Heart right ventricle (tissue), 16 donors: Measurements from ENCODE around the gene GGT7. TPM values are rescaled to one million over a fixed set of nuclear protein-coding genes. Genes with fewer than 3 reads are reported as not detected.

Experiments used
- ATAC-seq, 8 donors: fragments of 200-7000 bp; cut with Tn5 transposase; one replicate each; pipeline ENCODE4 v1.9.1; 2020; ENCODE audit warnings: mild to moderate bottlenecking in 8 of 8, moderate library complexity in 8 of 8, moderate number of reproducible peaks in 1 of 8
- DNase-seq, 2 donors: peaks; one replicate each; pipeline ENCODE4 v3.0.0-alpha.2; 2020
- H3K27ac ChIP-seq, 10 donors: fragments of 200-600 bp; sonication (generic) in 2 of 10; one replicate each; pipeline versions ENCODE4 v1.5.0 to v1.8.0; 2020 to 2022; ENCODE audit warnings: mild to moderate bottlenecking in 3 of 10
- H3K27me3 ChIP-seq, 7 donors: fragments of 200-600 bp; one replicate each; pipeline ENCODE4 v1.8.0; 2021 to 2022; ENCODE audit warnings: mild to moderate bottlenecking in 2 of 7
- H3K36me3 ChIP-seq, 9 donors: fragments of 200-600 bp; sonication (generic) in 1 of 9; one replicate each; pipeline versions ENCODE4 v1.5.0 to v1.8.0; 2020 to 2022; ENCODE audit warnings: mild to moderate bottlenecking in 2 of 9
- H3K4me1 ChIP-seq, 9 donors: fragments of 200-600 bp; sonication (generic) in 1 of 9; one replicate each; pipeline versions ENCODE4 v1.5.0 to v1.8.0; 2020 to 2022; ENCODE audit warnings: mild to moderate bottlenecking in 4 of 9
- H3K4me3 ChIP-seq, 10 donors: fragments of 200-600 bp; sonication (generic) in 2 of 10; one replicate each; pipeline versions ENCODE4 v1.5.0 to v1.8.0; 2020 to 2022; ENCODE audit warnings: mild to moderate bottlenecking in 7 of 10, moderate library complexity in 2 of 10
- H3K9me3 ChIP-seq, 11 donors: fragments of 200-600 bp in 10 of 11; sonication (generic) in 2 of 11; one replicate each; pipeline versions ENCODE4 v1.5.0 to v1.8.0; 2013 to 2022; ENCODE audit warnings: mild to moderate bottlenecking in 2 of 11, control low read depth in 1 of 11, moderate library complexity in 1 of 11
- WGBS, 2 donors: extraction: QIAGEN DNeasy Blood & Tissue Kit; methylation state at CpG; one replicate each; pipeline ENCODE4 v1.1.7; 2013; ENCODE audit warnings: inconsistent platforms in 1 of 2; 5-methylcytosine and 5-hydroxymethylcytosine counted together
- intact Hi-C, 10 donors: fragments of 100-400 bp; cut with DNase I; formaldehyde crosslinking; loops; one replicate each; pipeline versions ENCODE4 v1.11.1 to v1.14.2; 2022
- long read RNA-seq, 3 donors: library from polyadenylated mRNA; unstranded; transcript quantifications; one replicate each; pipeline ENCODE4 v2.0.0, GENCODE V29; 2020 to 2021
- polyA plus RNA-seq, 2 donors: library from polyadenylated mRNA; stranded (reverse); fragments of 200-250 nt; gene quantifications; one replicate each; pipeline ENCODE4 v1.2.3, GENCODE V29; 2013
- total RNA-seq, 10 donors: library from RNA; stranded (reverse); fragmentation: NEBNext Ultra II Directional in 3 of 10; extraction: Animal tissue kit (Norgen Biotek cat#: 25700) in 3 of 10; gene quantifications; one replicate each; pipeline versions ENCODE4 v1.2.1 to v1.2.4, GENCODE V29; 2021 to 2023
- TF ChIP-seq, protein P1 (sequence below), 9 donors: fragments of 200-600 bp; sonication (generic) in 2 of 9; IDR thresholded peaks; one replicate each; pipeline versions ENCODE4 v1.5.0 to v1.8.0; 2021 to 2022; ENCODE audit warnings: antibody characterized with exemption in 9 of 9, mild to moderate bottlenecking in 5 of 9, moderate library complexity in 1 of 9
- donor health status: Arrhythmogenic right ventricular cardiomyopathy.
- donor health status: ischemic (EF 13 %, LVEDD 7.1; RV severe dilation, severe dysfunction).
- donor health status: healthy with polysubstance abuse.
- donor health status: DM: no; HTN: yes; CAD: no.
- donor health status: DM: no; HTN: no; CAD: no.
- donor health status: ischemic (EF 25% LVEDD 6.9; RV normal size, moderate dysfunction).
- donor health status: ischemic (EF 25% LVEDD 5.7; RV mildly dilated, moderate dysfunction).
- donor health status: healthy.
- donor health status: DM: yes; HTN: yes; CAD: no.
- donor health status: Ischemic cardiomyopathy.
- donor health status: ischemic (EF 35%, LVEDD 5.7; RV mildly dilated, moderate dysfunction).
- donor health status: nonischemic (EF 11% LVEDD 7.7; RV severe dilation, severe dysfunction).
- donor health status: DM: yes; HTN: yes; CAD: no.
- donor health status: PGD.
- donor health status: ischemic (EF 29% LVEDD 5.4; RV normal size, mild dysfunction).
- donor health status: nonischemic (EF 23%, LVEDD 6.1; RV moderate dilation, normal function).

The GGT7 gene, protein sequence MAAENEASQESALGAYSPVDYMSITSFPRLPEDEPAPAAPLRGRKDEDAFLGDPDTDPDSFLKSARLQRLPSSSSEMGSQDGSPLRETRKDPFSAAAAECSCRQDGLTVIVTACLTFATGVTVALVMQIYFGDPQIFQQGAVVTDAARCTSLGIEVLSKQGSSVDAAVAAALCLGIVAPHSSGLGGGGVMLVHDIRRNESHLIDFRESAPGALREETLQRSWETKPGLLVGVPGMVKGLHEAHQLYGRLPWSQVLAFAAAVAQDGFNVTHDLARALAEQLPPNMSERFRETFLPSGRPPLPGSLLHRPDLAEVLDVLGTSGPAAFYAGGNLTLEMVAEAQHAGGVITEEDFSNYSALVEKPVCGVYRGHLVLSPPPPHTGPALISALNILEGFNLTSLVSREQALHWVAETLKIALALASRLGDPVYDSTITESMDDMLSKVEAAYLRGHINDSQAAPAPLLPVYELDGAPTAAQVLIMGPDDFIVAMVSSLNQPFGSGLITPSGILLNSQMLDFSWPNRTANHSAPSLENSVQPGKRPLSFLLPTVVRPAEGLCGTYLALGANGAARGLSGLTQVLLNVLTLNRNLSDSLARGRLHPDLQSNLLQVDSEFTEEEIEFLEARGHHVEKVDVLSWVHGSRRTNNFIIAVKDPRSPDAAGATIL
- total RNA-seq (10 to 100 TPM in 9 of 10 donors, 1 to 10 TPM in 1; 8.0 to 27.7 (median 14.9) TPM), polyA plus RNA-seq (10 to 100 TPM; 14.6 to 45.4 TPM)
- long read RNA-seq, donor 1, partial matches to known transcripts: 11 of 23 reads
- long read RNA-seq, donor 1, other reads (novel, unspliced or antisense): 10 of 23 reads
- long read RNA-seq, donor 2, partial matches to known transcripts: 8 of 20 reads
- long read RNA-seq, donor 2, other reads (novel, unspliced or antisense): 11 of 20 reads
- long read RNA-seq, donor 3, partial matches to known transcripts: 4 of 17 reads
- long read RNA-seq, donor 3, other reads (novel, unspliced or antisense): 9 of 17 reads

DNA sequence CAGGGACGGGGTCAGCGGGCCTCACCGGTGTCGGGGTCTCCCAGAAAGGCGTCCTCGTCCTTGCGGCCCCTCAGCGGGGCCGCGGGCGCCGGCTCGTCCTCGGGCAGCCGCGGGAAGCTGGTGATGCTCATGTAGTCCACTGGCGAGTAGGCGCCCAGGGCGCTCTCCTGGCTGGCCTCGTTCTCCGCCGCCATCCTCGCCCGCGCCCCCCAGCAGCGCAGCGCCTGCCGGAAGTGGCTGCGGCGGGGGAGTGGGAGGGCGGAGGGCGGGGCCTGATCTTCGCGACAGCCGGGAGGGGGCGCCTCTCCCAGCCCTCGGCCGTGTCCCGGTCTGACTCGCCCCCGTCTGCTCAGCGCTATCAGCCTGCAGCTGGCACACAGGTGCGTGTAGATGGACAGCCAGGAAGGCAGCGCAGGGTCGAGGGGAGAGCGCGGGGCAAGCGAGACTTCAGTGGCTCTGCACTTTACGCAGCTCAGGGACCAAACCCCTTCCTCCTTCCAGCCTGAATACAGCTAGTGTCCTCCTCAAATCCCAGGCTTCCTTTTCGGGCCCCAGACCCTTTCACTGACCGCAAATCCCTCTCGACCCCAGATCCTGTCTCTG is at the start of gene GGT7:
GGT7 (minus strand) TSS at position 235 of the 603 bp plus-strand sequence; CDS start at position 194, 41 bp downstream.
- H3K27me3 ChIP-seq: peaks cover 0 to 4% (median 0%) of the 10 kb centered on the region in 7 donors
- H3K4me3 ChIP-seq: peak within 1 kb of the TSS; percentile 58 to 82 (median 76)
- peak; percentile 80 to 86 for DNase-seq
- peaks cover 8 to 53% (median 37%) of the 10 kb centered on the region in 9 donors for H3K4me1 ChIP-seq
- ATAC-seq: peak; percentile 57 to 72 (median 66)
- 2 to 3% methylated on average over 52 of the region's 52 CpGs for WGBS, 2 donors
- intact Hi-C loops: loop anchor here in 6 of 10 donors (2.0 to 10.0 kb wide), 7 partner anchors 84 to 340 kb away; partner anchors contain the start of genes TRPC4AP (in 3 of the 6), GSS (in 2 of the 6) and MYH7B (in 2 of the 6)
- H3K9me3 ChIP-seq: no peaks in the 10 kb centered on the region
- TF ChIP-seq, protein P1, sequence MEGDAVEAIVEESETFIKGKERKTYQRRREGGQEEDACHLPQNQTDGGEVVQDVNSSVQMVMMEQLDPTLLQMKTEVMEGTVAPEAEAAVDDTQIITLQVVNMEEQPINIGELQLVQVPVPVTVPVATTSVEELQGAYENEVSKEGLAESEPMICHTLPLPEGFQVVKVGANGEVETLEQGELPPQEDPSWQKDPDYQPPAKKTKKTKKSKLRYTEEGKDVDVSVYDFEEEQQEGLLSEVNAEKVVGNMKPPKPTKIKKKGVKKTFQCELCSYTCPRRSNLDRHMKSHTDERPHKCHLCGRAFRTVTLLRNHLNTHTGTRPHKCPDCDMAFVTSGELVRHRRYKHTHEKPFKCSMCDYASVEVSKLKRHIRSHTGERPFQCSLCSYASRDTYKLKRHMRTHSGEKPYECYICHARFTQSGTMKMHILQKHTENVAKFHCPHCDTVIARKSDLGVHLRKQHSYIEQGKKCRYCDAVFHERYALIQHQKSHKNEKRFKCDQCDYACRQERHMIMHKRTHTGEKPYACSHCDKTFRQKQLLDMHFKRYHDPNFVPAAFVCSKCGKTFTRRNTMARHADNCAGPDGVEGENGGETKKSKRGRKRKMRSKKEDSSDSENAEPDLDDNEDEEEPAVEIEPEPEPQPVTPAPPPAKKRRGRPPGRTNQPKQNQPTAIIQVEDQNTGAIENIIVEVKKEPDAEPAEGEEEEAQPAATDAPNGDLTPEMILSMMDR (IDR thresholded peaks at IDR 0.05): peak; percentile 53 to 88 (median 79)
- H3K27ac ChIP-seq: peak within 1 kb of the TSS; percentile 18 to 83 (median 74)
- H3K36me3 ChIP-seq: no peaks in the 10 kb centered on the region

DNA sequence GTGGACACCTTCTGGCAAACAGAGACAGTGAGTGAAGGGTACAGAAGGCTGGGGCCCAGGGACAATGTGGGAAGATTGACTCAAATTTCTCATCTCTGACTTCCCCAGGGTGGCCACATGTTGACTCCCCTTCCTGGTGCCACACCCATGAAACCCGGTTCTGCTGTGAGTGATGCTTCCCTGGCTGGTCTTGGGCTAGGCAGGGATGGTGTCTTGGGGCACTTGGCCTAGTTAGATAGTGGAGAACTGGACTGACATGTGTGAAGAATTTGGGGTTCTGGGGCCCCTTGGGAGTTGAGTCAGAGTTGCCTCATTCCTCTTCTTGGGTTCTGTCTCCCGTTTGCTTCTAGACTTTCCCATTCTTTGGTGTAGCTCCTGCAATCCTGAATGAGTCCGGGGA is 48.8 kb upstream of the GGT7 start:
- 71 to 80% methylated on average over 3 of the region's 3 CpGs for WGBS, 2 donors
- TF ChIP-seq, protein P1 (IDR thresholded peaks at IDR 0.05): no peak
- Histone ChIP-seq H3K27me3 (no peaks in the 10 kb centered on the region), H3K4me3 (no peak overlapping the region), H3K27ac (peak overlapping the region in 7 of 10 donors; percentile 25 to 76 (median 57)), H3K36me3 (peaks cover 0 to 85% (median 37%) of the 10 kb centered on the region in 9 donors), H3K4me1 (peaks cover 0 to 34% (median 17%) of the 10 kb centered on the region in 9 donors), H3K9me3 (peaks cover 0 to 5% (median 0%) of the 10 kb centered on the region in 11 donors)
- DNase-seq: no peak
- no peak for ATAC-seq
- intact Hi-C loops: no loop called here

DNA sequence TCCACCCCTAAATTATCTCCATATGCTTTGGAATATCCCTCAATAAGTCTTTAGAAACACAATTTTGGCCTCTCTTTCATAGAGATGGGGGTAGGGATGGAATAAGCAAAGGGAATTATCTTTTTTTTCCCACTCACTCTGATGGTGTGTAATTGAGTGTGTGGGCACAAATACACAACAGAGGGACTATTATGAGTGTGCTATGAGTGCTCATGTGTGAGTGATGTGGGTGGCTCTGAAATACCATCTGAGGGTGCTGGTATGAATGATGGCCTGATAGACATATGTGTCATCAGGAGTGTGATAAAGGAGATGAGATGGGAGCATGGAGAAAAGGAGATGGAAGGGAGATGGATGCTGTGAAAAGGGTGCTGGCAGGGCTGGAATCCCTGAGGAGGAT is 47.4 kb upstream of the GGT7 start:
- H3K36me3 ChIP-seq: peaks cover 0 to 75% (median 23%) of the 10 kb centered on the region in 9 donors
- H3K4me1 ChIP-seq: peaks cover 0 to 48% (median 30%) of the 10 kb centered on the region in 9 donors
- intact Hi-C loops: no loop called here
- no peak overlapping the region for H3K27ac ChIP-seq
- DNase-seq: no peak
- H3K27me3 ChIP-seq: no peaks in the 10 kb centered on the region
- no peak for ATAC-seq
- no peak overlapping the region for H3K4me3 ChIP-seq
- TF ChIP-seq, protein P1 (IDR thresholded peaks at IDR 0.05): no peak
- peaks cover 0 to 5% (median 0%) of the 10 kb centered on the region in 11 donors for H3K9me3 ChIP-seq
